Fibroblast of skin of left quadriceps (primary cell): Measurements from ENCODE around the gene ATP8B3.
"Not testable (repeated sequence)": the region's sequence is repeated elsewhere in the genome, so short reads cannot be mapped to it uniquely, and the experiment has no call there.

Source experiments
- DNase-seq, 2 experiments: peaks; one replicate each; pipeline ENCODE4 v3.0.0-alpha.2; 2013; ENCODE audit warnings: low read depth in 2 of 2

Gene ATP8B3

DNA sequence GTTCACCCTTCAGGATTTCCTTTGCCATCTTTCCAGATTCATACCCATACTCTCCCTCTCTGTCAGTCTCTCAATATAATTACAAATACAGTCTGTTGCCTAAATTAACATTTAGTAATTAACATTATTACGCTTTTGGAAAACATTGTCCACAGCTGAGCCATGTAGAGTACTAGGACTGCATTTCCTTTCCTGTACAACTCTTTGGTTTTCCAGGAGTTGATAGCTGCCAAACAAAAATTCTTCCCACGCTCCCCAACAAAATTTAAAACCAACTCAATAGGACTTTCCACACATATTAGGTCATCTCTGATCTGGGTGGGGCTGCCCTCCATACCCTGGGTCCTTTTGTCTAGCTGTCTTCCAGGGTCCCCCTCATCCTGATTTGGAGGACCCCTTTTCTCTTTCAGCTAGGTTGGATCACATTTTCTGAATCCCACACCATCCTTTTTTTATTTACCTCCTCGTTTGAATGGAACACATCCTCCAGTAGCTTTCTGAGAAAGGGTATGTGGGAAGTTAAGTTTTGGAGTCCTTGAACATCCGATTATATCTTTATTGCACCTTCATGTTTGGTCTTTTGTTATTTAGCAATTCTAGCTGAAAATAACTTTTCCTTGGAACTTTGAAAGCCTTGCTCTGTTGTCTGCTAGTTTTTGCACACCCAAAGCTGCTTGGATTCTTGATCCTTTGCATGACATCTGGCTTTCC is 41.1 kb downstream of the ATP8B3 start:
- no peak for DNase-seq

DNA sequence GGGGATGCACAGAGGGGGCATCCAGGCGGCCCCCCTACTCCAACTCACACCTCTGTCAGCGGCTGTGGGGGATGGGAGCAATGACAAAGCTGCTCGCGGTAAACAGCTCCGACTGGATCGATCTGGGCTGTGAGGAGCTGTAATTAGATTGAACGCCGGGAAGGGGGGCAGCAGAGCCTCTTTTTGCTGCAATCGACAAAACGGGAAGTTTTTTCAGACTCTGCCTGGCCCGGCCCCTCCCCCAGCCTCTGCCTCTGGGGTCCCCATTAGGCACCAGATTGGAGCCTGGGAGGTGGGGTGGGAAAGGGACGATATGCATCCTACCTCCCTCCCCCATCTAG is 42.5 kb downstream of the ATP8B3 start:
- DNase-seq = no peak

DNA sequence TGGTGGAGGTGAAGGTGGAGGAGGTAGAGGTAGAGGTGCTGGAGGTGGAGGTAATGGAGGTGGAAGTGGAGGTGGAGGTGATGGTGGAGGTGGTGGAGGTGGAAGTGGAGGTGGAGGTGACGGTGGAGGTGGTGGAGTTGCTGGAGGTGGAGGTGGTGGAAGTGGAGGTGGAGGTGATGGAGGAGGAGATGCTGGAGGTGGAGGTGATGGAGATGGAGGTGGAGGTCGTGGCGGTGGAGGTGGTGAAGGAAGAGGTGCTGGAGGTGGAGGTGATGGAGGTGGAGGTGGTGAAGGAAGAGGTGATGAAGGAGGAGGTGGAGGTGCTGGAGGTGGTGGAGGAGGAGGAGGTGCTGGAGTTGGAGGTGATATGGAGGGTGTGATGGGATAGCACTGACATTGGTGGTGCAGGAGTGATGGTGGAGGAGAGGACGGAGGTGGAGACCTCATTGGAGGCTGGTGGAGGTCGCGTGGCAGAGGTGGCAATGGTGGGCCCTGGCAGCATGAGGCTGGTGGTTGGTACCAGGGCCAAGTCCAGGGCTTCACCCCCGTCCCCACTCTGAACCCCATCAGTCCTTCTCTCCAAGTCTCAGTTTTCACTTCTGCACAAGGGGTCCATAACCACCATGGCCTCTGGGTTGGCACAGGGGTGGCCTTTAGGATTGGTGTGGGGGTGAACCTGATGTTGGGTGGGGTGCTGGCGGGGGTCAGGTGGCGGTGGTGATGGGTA is 43.0 kb downstream of the ATP8B3 start:
- no peak for DNase-seq

DNA sequence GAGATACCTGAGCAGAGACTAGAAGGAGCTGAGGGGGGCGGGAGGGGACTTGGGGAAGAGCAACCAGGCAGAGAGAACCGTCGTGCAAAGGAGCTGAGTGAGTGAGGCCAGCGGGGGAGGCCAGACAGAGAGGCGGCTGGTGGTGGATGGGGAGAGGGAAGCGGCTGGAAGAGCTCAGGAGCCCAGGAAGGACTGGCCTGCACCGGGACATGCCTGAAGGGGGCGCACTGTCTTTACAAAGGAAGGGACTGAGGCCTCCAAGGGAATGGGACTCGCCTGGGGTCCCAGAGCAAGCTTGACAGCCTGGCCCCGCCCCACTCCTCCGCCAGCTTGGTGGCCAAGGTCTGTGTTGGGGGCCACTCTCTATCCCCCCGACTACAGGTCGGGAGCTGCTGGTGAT is 43.8 kb downstream of the ATP8B3 start:
- DNase-seq = no peak

DNA sequence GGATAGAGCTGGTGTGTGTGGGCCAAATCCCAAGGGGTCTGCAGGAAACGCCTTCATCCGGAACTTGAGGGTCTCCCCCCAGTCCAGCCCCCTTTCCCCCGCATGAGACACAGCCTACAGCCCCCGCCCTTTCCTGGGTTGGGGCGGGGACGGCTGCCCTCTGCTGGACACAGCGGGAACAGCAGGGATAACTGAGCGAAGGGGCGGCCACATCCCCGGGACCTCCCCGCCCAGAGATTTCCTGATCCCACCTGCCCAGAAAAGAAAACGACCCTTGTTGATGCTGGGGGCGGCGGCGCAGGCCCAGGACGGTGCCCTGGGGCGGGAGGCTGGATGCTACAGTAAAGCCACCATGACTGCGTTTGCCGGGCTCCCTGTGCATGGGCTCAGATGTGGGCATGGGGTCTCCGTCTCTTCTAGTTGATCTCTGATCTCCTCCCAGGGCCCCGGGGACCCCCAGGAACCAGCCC is 44.6 kb downstream of the ATP8B3 start:
- no peak for DNase-seq

DNA sequence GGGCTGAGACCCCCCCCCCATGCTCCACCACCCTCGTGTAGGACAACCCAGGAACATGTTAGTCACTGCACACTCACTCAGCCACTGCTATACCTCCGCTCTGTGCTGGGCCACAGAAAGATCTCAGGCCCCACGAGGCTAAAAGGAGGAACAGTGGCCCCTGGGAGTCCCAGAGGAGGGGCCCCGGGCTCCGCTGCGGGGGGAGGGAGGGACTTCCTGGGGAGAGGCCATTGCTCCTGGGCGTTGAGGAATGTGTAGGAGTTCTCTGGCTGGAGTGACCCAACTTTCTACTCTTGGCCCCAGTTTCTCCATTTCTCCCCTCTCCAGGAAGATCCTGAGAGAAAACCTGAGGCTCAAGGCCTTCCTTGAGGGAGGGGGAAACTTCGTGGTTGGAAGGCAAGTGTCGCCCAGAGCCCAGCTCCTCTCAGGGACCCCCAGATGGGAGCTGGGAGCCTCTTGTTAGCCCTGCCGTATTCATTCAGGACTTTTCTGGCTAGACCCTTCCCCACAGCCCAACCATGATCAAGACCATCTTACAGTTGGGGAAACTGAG is 45.2 kb downstream of the ATP8B3 start:
- no peak for DNase-seq

DNA sequence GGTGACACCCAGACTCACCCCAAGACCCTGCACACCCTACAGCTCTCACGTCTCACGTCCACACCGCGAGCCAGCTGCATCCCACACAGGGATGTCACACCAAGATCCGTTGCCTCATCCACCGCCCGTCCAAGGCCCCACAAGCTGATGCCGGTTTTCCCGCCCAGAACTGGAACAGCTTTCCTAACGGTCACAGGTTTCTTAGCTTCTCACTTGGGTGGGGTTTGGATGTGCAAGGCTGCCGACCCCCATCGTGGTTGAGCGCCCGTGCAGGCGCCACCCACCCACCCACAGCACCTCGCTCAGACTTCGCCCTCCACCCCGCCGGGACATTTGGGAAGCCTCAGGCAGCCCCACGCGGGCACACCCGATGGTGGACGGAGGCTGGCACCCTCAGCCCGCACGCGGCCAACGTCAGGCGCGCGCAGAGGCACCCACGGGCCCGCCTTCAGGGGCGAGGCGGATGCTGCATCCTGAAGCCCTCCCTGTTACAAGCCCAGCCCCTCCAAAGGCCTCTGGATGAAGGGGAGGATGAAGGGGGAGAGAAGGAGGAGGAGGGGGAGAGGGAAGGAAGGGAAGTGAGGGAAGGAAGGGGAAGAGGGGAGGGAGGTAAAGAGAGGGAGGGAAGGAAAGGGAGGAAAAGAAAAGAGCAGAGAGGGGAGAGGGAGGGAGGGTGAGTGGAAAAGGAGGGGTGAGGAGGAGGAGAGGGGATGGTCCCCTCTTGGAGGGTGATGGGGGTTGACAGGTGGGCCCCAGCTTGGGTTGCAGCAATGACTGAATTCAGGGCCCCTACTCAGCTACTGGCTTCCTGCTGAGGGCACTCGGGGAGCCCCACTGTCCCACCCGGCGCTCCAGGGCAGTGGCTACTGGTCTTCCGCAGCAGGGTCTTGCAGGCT is 45.9 kb downstream of the ATP8B3 start:
- DNase-seq = no peak

GRCh38 chr19:1765232-1765903 is 46.7 kb downstream of the ATP8B3 start:
- no peak for DNase-seq

DNA sequence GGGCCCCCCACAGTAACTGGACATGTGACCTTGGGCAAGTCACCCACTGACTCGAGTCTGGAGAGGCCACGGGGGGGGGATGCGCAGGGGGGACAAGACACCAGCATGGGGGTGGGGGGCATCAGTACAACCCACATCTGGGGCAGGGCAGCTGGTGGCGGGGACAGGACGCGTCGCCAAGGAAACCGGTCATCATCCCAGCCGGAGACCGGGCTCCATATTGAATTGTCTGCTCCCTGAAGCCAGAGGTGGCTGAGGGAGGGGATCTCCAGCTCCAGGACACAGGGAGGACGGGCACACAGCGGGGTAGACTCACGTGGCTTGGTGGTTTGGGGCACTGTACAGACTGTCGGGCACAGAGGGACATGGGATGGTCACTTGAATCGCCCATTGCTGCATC is 47.3 kb downstream of the ATP8B3 start:
- DNase-seq = no peak

DNA sequence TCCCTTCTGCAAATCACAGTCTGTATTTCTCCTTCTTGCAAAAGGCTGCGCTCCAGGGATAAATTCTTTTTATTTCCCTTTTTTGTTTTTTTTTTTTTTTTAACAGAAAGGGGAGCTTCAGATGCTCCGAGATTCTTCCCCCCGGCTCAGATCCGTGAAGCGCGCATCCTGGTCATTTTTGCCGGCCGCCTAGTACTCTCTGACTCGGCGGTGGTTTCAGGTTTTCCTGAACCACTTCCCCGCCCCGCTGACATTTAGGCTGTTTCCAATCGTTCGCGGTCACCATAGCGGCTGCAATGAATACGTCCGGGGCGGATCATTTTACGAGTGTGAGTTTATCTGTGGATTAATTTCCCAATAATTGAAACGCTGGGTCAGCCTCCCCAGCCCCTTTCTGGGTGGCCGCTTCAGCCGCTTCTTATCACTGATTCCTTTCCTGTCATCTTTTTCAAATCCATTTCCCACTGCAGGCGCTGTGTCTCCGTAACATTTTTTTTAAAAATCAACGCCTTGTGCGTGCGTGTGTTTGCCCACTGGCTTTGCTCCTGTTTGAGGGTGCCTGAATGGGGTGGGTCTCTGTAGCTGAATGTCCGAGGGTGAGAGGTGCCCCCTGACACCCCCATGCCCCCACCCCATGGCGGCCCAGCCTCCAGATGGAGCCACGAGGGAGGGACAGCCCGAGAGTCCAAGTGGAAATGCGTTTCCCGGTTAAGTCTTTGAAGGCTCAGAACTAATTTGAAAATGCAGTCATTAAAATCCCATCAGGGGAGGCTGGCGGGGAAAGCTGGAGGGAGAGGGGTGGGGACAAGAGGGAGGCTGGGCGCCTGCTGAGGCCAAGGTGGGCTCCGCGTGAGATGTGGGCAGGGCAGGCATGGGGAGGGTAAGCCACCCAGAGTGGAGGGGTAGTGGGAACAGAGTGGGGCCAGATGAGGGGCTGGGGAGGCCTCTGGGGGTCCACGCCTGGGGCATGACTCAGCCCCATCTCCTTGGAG is 48.1 kb downstream of the ATP8B3 start:
- no peak for DNase-seq

GRCh38 chr19:1762243-1763117 is 49.6 kb downstream of the ATP8B3 start:
- no peak for DNase-seq

GRCh38 chr19:1761528-1762242 is 50.4 kb downstream of the ATP8B3 start:
- DNase-seq = no peak

DNA sequence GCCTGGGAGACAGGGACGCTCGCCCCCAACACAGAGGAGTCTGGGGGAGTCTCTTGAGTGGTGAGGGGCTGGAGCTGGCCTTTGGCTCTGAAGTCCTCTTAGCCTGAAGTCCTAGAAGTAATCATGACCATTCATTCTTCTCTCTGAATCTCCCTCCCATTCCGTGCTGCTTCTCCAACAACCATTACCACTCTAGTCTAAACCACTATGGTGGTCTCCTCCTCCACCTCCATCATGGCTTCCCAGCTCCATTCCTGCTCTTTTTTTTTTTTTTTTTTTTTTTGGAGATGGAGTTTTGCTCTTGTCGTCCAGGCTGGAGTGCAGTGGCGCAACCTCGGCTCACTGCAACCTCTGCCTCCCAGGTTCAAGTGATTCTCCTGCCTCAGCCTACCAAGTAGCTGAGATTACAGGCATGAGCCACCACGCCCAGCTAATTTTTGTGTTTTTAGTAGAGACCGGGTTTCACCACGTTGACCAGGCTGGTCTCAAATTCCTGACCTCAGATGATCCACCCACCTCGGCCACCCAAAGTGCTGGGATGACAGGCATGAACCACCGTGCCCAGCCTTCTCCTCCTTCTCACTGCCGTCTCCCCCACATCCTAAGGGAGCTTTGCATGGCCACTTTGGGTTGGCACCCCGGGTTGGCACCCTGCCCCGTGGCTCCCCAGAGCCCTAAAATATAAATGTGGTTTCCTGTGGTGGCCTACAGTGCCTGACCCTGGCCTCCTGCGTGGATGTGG is 51.1 kb downstream of the ATP8B3 start:
- DNase-seq = not testable (repeated sequence)

DNA sequence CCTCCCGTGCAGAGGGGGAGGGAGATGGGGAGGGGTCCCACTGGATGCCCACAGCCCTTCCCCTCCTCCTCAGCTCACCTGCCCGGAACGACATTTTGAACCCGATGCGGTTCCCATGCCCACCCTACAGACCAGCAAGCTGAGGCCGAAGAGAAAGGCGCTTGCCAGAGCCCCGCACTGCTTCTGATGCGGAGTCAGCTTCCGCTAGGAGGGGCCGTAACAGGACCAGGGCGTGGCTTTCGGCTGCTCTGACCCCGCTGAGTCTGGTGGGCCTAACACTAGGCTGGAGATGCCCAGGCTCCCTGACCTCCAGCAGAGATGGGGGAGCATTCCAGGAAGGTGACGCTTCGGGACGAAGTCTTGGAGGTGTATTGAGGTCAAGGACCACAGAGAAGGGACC is 52.1 kb downstream of the ATP8B3 start:
- DNase-seq = no peak

- no peak for DNase-seq
Measured at GRCh38 chr19:1758959-1759903, 52.8 kb downstream of the ATP8B3 start.

- DNase-seq = no peak
Measured at GRCh38 chr19:1758231-1758577, 53.9 kb downstream of the ATP8B3 start.
